ENCODE measurements around the gene ZC3H12D.

The ZC3H12D gene

DNA sequence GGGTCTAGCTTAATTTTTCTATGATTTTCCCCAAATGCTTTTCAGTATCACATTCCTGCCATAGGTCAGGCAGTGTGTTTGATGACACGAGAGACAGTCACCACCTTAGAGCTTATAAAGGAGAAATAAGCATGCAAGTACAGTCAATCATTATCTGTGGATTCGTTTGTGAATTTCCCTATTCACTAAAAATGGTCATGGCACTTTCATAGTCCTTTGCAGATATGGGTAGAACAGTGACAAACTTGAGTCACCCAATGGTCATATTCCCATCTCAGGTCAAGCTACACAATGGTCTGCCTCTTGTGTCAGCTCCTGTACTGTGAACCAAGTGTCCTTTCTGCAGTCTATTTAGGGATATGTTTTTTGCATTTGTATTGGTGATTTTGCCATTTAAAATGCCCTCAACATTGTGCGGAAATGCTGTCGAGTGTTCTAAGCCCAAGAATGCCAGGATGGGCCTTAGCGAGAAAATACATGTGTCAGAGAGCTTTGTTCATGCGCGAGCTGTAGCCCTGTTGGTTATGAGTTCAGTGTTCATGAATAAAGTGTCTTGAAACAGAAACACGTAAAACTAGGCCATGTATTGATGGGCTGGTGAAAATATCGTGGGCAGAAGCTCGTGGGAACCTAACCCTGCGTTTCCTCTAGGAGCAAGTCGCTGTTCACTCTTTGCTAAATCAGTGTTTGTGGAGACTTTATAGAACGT is 65.0 kb downstream of the ZC3H12D start:
- no peak for DNase-seq (ENCODE audit: extremely low read depth in 1 of 2, low read depth in 1 of 2)

DNA sequence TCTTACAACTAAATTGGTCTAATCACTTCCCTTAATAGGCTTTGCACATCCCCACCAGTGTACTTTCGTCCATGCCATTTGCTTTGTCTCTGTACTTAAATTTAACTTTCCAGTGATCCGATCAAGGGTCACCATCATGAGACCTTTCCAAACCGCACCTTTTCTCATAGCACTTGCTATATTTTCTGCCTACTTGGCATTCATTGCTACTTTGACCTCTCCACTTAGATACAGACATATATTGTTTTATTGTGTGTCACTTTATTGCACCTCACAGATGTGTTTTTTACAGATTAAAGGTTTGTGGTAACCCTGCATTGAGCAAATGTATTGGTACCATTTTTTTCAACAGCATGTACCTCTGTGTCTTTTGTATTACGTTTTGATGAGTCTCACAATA is 70.0 kb downstream of the ZC3H12D start:
- DNase-seq (ENCODE audit: extremely low read depth in 1 of 2, low read depth in 1 of 2): no peak

DNA sequence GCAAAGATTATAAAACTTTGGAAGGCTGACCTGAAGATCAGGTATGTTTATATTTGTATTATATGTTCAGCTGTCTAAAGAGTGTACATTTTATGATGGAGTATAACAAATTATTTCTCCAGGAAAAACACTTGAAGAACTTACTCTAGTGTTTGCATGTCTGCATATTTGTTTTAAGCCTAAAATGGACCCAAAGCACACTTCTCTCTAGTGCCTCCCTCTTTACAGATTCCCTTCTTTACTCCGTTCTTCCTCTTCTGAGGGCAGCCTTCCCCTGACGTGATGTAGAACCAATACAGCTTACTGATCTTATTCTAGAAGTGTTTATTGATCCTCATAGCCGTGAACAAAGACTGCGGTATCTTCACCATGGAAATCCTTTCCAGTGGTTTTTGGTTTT is 70.8 kb downstream of the ZC3H12D start:
- no peak for DNase-seq (ENCODE audit: extremely low read depth in 1 of 2, low read depth in 1 of 2)

DNA sequence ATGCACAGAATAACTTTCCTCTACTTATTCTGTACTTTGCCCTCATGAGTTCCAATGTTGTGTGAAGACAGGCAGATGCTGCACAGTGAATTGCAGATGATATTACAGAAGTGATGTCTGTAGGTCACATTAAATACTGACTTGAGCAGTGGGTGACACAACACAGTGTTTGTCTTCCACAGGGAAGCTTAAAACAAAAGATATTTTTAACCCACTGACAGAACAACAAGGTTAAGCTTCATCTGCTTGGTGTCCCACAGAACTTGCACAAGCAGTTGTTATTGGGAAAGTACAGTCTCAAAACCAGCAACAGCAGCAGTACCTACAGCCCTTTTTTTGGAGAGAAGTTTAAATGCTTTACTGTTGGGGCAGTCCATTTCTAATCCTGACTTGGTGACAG is 74.3 kb downstream of the ZC3H12D start:
- DNase-seq (ENCODE audit: extremely low read depth in 1 of 2, low read depth in 1 of 2): no peak

DNA sequence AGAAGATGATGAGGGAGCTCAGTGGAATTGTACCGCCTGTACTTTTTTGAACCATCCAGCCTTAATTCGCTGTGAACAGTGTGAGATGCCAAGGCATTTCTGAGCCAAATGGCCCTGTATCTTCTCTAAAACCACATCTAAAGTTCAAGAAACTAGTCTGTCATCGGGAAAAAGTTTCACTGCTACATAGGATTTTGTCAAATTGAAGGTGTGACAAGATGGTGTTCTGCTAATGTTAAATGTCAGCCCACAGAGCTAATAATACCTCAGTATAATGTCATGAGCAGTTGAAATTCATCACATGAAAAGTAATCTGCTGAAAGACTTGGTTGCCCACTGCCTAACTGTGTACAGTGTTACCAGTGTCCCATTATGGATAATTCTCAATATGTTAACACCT is 75.2 kb downstream of the ZC3H12D start:
- no peak for DNase-seq (ENCODE audit: extremely low read depth in 1 of 2, low read depth in 1 of 2)

DNA sequence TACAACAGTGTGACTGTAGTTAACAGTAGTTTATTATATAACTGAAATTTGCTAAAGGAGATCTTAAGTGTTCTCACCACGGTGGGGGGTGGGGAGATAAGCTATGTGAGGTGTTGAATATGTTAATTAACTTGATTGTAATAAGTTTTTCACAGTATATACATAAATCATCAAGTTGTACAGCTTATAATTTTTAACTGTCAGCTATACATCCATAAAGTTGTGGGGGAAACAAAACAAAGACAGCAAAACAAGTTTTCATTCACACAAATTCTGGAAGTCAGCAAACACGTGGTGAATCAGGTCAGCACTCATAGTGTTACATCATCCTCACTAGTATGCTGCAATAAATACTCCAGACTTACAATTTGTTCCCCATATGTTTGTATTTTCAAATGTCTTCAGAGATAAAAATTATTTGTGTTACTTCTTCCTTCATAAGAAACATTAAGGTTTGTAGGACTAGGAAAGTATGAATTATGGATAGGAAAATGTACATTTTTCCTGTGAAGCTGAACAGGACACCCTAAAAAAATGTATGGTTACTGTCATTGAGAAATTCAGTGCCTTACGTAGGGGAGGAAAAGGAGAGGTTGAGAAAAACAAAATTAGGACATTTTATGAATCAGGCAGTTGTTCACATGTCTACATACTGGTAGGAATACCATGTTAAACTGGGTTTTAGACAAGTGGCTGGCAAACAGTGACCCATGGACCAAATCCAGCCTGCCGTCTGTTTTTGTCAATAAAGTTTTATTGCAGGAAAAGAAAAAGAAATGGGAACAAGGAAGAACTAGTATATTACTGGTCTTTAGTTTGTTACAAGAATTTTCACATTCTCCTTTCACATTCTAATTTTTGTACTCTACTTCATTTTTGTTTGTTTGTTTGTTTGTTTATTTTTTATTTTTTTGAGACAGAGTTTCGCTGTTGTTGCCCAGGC is 78.7 kb downstream of the ZC3H12D start:
- no peak for DNase-seq (ENCODE audit: extremely low read depth in 1 of 2, low read depth in 1 of 2)

DNA sequence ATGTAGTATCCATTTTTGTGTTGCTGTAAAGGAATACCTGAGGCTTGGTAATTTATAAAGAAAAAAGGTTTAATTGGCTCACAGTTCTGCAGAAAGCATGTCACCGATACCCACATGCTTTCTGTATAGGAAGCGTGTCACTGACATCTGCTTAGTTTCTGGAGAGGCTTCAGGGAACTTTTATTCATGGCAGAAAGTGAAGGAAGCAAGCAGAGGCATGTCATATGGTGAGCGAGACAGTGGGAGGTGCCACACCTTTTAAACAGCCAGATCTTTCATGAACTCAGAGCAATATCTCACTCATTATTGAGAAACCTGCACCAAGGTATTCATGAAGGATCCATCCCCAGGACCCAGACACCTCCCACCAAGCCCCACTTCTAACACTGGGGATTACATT is 81.3 kb downstream of the ZC3H12D start:
- no peak for DNase-seq (ENCODE audit: extremely low read depth in 1 of 2, low read depth in 1 of 2)

DNA sequence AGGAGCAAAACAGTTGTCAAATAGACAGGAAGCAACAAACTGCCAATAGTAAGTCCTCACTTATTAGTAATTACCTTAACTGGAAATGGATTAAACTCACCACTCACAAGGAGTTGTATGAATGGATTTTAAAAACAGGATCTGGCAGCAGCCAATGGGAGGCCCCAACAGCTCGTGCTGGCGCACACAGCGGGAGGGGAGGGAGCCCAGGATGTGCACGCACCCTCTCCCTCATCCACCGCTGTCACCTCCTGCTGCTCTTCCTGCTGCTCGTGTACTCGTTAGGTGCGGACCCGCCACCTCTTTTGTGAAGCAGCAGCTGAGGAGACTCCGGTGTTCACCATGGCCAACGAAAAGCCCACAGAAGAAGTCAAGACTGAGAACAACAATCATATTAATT is 84.8 kb downstream of the ZC3H12D start, which contains the start of gene SUMO4:
Gene SUMO4, plus strand, starts transcription at position 213 of the 400 bp plus-strand sequence. Its CDS starts 130 bp downstream, at position 343.
- DNase-seq (ENCODE audit: extremely low read depth in 1 of 2, low read depth in 1 of 2): no peak

DNA sequence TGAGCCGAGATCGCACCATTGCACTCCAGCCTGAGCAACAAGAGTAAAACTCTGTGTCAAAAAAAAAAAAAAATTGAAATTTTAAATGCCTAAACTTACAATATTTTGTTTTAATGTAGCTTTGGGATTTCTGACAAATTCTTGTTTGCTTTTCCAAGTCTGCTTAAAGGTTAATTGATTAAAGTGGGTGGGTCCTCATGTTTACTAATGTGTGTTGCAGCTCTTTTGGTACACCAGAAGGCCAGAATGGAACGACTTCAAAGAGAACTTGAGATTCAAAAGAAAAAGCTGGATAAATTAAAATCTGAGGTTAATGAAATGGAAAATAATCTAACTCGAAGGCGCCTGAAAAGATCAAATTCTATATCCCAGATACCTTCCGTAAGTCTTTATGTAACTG is 87.4 kb downstream of the ZC3H12D start:
- no peak for DNase-seq (ENCODE audit: extremely low read depth in 1 of 2, low read depth in 1 of 2)
